ENCODE results near the gene DRICH1.
"Not testable (repeated sequence)": the region's sequence is repeated elsewhere in the genome, so short reads cannot be mapped to it uniquely, and the experiment has no call there.

Gene DRICH1

DNA sequence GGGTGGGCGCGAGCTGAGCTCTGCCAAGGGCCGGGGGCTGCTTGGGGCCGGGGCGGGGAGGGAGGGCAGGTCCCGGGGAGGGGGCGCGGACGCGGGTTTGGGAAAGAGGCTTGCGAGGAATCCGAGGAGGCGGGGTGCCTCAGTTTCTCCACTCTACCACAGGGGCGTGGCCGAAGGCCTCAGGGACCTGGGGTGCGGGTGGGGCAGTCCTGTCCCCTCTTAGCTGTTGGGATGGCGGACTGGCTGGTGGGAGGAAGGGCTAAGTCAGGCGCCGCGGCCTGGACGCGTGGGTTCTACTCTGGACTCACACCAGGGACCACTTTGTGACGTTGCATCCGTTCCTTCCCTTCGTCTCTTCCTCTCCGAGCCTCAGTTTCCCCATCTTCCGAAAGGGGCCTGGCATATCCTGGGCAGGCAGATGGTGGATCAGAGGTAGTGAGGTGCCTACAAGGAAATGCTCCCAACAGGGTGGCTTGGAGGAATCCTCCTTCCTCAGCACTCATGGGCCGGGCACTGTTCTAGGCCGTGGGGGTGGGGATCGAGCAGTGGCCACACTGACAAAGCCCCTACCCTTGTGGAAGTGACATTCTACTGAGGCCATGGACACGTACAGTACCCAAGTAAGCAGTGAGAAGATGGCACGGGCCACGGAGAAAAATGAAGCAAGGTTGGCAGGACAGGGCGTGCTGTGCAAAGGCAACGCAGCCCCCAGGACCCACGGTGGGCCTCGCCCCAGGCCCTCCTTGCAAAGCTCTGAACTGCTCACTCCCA, 65.2 kb downstream of the DRICH1 start:
- DNase-seq (ENCODE audit: low spot score), result no peak

DNA sequence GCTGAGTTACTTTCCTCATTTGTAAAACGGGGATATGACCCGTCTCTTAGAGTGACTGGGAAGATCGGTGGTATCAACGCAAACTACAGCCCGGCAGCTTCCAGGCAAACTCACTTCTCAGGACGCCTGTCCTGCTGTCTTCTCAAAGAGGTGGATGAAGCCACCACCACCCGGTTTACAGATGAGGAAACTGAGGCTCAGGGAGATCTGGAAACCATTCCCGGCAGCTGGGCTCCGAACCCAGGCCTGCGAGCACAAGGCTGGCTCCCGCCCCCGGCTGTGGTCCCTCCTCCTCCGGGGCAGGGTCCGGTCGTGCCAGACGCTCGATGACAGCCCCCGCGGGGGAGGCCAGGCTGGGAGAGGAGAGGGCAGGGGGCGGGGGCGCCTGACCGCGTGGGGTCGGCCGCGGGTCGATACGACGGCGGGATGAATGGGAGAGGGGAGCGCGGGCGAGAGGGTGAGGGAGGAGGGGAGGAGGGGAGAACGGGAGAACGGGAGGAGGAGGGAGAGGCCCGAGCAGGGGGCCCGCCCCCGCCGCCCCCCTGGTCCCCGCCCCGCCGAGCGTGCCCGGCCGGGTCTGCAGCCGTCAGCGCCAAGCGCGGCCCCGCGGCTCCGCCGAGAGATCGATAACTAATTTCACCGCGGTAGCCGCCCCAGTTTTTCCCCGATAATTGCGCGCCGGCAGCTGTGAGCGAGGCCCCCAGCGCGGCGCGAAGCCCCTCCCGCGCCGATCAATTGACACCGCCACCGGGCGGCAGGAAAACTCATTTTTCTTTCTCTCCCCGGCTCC, 66.0 kb downstream of the DRICH1 start:
- DNase-seq (ENCODE audit: low spot score), result no peak

GRCh38 chr22:23565305-23565914, 66.7 kb downstream of the DRICH1 start:
- no peak for DNase-seq (ENCODE audit: low spot score)

DNA sequence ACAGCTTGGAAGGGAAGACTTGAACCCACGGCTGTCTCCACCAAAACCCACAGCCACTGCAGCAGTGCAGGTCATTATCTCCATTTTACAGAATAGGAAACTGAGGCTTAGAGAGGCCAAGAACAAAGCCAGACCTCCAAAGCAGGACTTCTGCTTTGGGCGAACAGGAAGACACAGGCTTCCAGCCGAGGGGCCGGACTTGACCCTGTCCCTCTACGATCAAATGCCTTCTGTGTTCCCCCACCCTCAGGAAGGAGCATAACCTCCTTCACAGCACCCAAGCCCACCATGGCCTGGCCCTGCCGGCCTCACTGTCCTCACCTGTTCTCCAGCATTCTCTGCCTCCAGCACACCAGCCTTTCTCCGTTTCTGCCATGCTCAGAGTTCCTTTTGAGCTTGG, 67.8 kb downstream of the DRICH1 start:
- no peak for DNase-seq (ENCODE audit: low spot score)

DNA sequence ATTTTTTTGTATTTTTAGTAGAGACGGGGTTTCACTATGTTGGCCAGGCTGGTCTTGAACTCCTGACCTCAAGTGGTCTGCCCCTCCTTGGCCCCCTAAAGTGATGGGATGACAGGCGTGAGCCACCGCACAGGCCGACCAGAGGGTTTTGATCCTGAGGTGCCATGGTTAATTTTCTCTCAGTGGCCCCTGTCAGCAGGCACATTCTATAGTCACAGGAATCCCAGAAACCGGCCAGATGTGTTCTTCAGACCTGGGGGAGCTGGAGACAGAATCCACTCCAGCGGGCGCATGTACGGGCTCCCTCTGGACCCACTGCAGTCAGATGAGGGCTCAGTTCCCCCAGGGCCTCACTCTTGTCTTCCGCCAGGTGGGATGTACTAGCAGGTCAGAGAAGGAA, 69.0 kb downstream of the DRICH1 start:
- no peak for DNase-seq (ENCODE audit: low spot score)

GRCh38 chr22:23562186-23562585, 69.9 kb downstream of the DRICH1 start:
- no peak for DNase-seq (ENCODE audit: low spot score)

GRCh38 chr22:23561025-23561510, 71.1 kb downstream of the DRICH1 start:
- not testable (repeated sequence) for DNase-seq (ENCODE audit: low spot score)

DNA sequence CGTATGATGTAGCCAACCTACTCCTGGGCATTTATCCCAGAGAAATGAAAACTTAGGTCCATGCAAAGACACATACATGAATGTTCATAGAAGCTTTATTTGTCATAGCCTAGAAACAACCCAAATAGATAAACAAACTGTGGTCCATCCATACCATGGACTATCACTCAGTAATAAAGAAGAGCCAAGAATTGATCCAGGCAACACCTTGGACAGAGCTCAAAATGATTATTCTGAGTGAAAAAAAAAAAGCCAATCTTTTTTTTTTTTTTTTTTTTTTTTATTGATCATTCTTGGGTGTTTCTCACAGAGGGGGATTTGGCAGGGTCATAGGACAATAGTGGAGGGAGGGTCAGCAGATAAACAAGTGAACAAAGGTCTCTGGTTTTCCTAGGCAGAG, 71.9 kb downstream of the DRICH1 start:
- DNase-seq (ENCODE audit: low spot score), result not testable (repeated sequence)
